ENCODE data around the gene CBFA2T2.

The CBFA2T2 gene

DNA sequence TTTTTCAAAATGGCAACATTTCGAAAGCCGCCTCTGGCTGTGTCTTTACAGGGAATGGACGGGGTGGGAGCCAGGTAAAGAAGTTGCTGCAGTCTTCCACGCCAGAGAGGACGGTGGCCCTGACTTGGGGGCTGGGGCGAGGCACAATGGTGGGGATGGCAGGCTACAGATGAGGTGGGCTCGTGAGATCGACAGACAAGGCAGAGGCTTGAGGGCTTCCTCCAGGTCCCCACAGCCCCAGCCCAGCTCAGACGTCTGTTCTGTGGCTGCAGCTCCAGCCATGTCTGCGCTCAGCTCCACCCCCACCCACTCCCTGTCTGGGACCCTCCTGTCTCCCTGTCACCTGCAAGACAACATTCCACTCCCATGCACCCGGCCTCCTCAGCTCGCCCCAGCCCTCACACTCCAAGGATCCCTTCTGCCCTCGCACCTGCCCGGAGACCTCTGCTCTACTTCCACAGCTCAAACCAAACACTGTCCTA, 164.8 kb downstream of the CBFA2T2 start:
- TF ChIP-seq, protein P1, sequence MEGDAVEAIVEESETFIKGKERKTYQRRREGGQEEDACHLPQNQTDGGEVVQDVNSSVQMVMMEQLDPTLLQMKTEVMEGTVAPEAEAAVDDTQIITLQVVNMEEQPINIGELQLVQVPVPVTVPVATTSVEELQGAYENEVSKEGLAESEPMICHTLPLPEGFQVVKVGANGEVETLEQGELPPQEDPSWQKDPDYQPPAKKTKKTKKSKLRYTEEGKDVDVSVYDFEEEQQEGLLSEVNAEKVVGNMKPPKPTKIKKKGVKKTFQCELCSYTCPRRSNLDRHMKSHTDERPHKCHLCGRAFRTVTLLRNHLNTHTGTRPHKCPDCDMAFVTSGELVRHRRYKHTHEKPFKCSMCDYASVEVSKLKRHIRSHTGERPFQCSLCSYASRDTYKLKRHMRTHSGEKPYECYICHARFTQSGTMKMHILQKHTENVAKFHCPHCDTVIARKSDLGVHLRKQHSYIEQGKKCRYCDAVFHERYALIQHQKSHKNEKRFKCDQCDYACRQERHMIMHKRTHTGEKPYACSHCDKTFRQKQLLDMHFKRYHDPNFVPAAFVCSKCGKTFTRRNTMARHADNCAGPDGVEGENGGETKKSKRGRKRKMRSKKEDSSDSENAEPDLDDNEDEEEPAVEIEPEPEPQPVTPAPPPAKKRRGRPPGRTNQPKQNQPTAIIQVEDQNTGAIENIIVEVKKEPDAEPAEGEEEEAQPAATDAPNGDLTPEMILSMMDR (IDR thresholded peaks at IDR 0.05; ENCODE audit: borderline replicate concordance, insufficient read depth, low read depth, low read length) = no peak

DNA sequence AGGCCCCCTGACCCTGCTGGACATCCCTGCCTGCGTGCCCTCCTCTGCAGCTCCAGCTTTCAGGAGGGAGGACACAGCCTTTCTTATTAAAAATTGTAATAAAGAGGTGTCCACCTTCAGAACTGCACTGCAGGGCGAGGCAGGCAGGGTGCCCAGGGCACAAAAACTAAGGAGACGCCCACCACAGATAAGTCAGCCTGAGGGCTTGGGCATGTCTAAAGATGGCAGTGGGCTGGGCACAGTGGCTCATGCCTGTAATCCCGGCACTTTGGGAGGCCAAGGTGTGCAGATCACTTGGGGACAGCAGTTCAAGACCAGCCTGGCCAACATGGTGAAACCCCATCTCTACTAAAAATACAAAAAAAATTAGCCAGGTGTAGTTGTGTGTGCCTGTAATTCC, 165.3 kb downstream of the CBFA2T2 start:
- TF ChIP-seq, protein P1 (IDR thresholded peaks at IDR 0.05; ENCODE audit: borderline replicate concordance, insufficient read depth, low read depth, low read length) = no peak
- no peak overlapping the region for H3K4me3 ChIP-seq (ENCODE audit: low read depth, low read length)

More for the DNA sequence above, 164.8 kb downstream of the CBFA2T2 start:
- H3K4me3 ChIP-seq (ENCODE audit: low read depth, low read length) = no peak overlapping the region

DNA sequence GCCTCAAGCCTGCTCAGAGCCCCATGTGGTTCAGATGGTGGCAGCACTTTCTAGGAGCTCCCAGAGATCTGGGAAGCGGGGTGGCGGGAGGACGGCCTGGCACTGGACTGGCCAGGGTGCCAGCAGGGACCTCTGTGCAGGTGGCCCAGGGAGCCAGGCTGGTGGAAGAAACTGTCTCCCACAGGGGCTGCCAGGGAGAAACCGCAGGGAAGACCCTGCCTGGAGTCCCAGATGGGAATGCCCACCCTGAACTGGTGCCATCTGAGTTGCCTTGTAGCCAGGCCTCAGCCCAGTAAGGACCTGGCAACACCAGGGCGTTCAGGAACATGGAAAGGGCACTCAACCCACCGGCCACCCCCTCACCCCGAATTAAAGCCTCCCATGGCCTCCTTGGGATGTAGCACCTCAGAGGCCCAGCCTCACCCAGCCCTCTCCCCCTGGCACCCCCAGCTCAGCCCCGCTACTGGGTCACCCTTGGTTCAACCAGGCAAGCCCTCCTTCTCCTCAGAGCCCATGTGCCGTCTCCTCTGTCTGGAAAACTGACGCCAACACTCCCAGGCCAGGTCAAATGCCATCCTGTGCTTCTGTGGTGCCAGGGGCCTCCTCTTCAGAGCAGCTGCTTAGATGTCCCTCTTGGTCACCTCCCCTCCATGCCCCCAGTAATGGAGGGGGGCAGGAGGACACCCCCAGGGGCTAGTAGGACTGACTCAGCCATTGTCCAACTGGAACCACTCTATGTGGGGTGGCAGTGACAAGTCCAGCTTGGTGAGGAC, 166.3 kb downstream of the CBFA2T2 start:
- TF ChIP-seq, protein P1 (IDR thresholded peaks at IDR 0.05; ENCODE audit: borderline replicate concordance, insufficient read depth, low read depth, low read length) = no peak
- no peak overlapping the region for H3K4me3 ChIP-seq (ENCODE audit: low read depth, low read length)

DNA sequence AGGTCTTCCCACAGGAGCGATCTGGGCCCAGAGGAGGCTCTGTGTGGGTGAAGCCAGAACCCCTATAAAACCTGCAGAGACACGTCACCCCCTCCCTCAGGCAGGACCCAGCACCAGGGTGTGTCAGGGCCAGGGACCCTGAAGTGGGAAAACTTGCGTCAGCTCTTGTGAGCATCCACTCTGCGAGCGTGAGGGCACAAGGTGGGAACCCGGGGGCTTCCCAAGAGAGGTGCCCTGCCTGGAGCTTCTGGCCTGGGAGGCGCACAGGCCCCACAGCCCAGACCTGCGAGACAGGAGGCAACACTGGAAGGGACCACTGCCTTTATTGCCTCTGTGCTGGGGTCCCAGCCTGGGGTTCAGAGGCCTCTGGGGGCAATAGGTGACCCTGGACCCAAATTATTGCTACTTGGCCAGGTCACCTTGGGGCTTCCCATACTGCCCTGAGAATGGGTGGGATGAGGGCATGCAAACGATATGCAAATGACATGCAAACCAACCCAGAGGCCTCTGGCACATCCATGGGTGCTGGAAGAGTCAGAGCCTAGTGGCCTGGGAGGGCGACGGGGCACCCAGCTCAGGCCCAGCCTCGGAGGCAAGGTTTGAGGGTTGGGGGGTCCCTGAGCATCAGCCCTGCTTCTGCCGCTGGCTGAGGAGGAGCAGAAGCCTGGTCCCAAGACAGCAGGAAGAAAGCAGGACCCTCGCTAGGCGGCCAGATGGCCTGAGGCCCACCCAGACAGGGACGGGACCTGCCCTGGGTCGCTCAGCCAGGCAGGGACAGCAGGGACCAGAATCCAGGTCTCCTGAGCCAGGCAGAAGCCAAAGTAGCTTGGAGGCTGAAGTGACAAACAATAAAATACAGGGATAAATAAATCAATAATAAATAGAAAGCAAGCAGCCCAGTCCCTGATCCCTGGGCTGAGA, 167.1 kb downstream of the CBFA2T2 start:
- TF ChIP-seq, protein P1 (IDR thresholded peaks at IDR 0.05; ENCODE audit: borderline replicate concordance, insufficient read depth, low read depth, low read length) = no peak

DNA sequence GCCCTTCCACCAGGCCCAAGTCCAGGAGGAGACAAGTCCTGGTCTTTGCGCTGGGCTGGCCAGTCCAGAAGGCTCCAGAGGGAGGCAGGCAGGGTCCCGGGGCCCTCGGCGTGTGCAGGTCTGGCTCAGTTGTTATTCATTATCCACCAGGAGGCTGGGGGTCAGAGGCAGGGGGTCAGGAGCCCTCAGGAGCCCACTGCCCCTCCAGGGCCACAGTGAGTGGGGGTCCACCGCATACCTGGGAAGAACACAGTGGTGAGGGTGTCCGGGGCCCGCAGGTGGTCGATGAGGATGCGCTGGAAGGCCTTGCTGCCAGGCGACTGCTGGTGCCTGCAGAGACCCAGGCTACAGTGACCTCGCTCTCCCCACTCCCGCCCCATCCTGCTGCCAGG, 167.8 kb downstream of the CBFA2T2 start:
- H3K4me3 ChIP-seq (ENCODE audit: low read depth, low read length) = no peak overlapping the region

More for the DNA sequence above, 167.1 kb downstream of the CBFA2T2 start:
- H3K4me3 ChIP-seq (ENCODE audit: low read depth, low read length) = no peak overlapping the region

DNA sequence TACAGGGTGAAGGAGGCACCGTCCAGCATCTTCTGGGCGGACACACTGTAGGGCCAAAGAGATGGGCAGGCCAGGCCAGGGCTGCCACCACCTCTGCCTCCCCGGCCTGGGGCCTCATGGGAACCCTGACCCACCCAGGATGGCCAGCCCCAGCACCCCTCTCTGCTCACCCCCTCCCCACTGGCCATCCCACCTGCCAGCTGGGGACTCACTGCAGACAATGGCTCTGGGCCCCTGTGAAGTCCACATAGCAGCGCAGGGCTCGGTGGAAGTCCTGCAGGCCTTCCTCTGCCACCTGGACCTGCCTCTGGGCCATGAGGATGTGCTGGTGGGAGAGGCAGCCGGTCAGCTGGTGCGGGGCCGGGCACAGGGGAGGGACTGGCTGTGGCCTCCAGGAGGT, 168.6 kb downstream of the CBFA2T2 start:
- TF ChIP-seq, protein P1 (IDR thresholded peaks at IDR 0.05; ENCODE audit: borderline replicate concordance, insufficient read depth, low read depth, low read length) = no peak

More for the DNA sequence above, 167.8 kb downstream of the CBFA2T2 start:
- TF ChIP-seq, protein P1 (IDR thresholded peaks at IDR 0.05; ENCODE audit: borderline replicate concordance, insufficient read depth, low read depth, low read length) = no peak

More for the DNA sequence above, 168.6 kb downstream of the CBFA2T2 start:
- H3K4me3 ChIP-seq (ENCODE audit: low read depth, low read length) = no peak overlapping the region
